Kidney epithelial cell (primary cell): ENCODE measurements around the gene MACROD2. TPM values are rescaled to one million over a fixed set of nuclear protein-coding genes. Genes with fewer than 3 reads are reported as not detected.

Experiments
- DNase-seq: peaks from one replicate; pipeline ENCODE4 v3.0.0-alpha.2; 2010; ENCODE audit warnings: low read depth
- H3K27me3 ChIP-seq: 2 replicates; pipeline ENCODE4 v1.6.0; 2011; ENCODE audit warnings: low read length; ENCODE audit not compliant: control insufficient read depth, insufficient read depth
- H3K36me3 ChIP-seq: 2 replicates; pipeline ENCODE4 v1.5.1; 2011; ENCODE audit warnings: low read length; ENCODE audit not compliant: control insufficient read depth, insufficient read depth
- H3K4me3 ChIP-seq: 2 replicates; pipeline ENCODE4 v1.5.1; 2011; ENCODE audit warnings: low read depth, mild to moderate bottlenecking, control low read depth, low read length
- CTCF ChIP-seq: IDR thresholded peaks from 2 replicates; pipeline ENCODE4 v1.5.1; 2011; ENCODE audit warnings: mild to moderate bottlenecking, moderate library complexity, low read length, control low read depth, inconsistent platforms; ENCODE audit not compliant: insufficient read depth, poor library complexity, severe bottlenecking
- total RNA-seq: library from RNA; depleted of rRNA; stranded (reverse); fragments of >200 nt; gene quantifications from 2 replicates; pipeline ENCODE4 v1.2.3, GENCODE V29; 2015

Gene MACROD2
- total RNA-seq, 1 donor from 2014 or later = 0.79 TPM

- no peaks in the 10 kb centered on the region for H3K36me3 ChIP-seq
- H3K4me3 ChIP-seq = no peak overlapping the region
- DNase-seq = no peak
- no peak for TF ChIP-seq CTCF
- no peaks in the 10 kb centered on the region for H3K27me3 ChIP-seq
Measured at GRCh38 chr20:14832630-14833029, 837.3 kb downstream of the MACROD2 start.

GRCh38 chr20:14838663-14839628 is 843.6 kb downstream of the MACROD2 start:
- no peak for TF ChIP-seq CTCF
- H3K36me3 ChIP-seq = no peaks in the 10 kb centered on the region
- H3K27me3 ChIP-seq = no peaks in the 10 kb centered on the region
- H3K4me3 ChIP-seq = no peak overlapping the region
- no peak for DNase-seq

- TF ChIP-seq CTCF = no peak
- no peaks in the 10 kb centered on the region for H3K27me3 ChIP-seq
- DNase-seq = no peak
Measured at GRCh38 chr20:14845199-14846160, 850.2 kb downstream of the MACROD2 start.

GRCh38 chr20:14848806-14849205 is 853.5 kb downstream of the MACROD2 start:
- Histone ChIP-seq H3K27me3 (no peaks in the 10 kb centered on the region), H3K4me3 (no peak overlapping the region), H3K36me3 (no peaks in the 10 kb centered on the region)
- no peak for TF ChIP-seq CTCF
- DNase-seq = no peak

More at GRCh38 chr20:14845199-14846160, 850.2 kb downstream of the MACROD2 start:
- Histone ChIP-seq H3K4me3 (no peak overlapping the region), H3K36me3 (no peaks in the 10 kb centered on the region)

GRCh38 chr20:14853079-14853478 is 857.8 kb downstream of the MACROD2 start:
- TF ChIP-seq CTCF = no peak
- DNase-seq = no peak
- no peaks in the 10 kb centered on the region for H3K27me3 ChIP-seq
- no peaks in the 10 kb centered on the region for H3K36me3 ChIP-seq
- H3K4me3 ChIP-seq = no peak overlapping the region
